GM12874 (cell line): ENCODE results near the gene FOXRED1.

ENCODE experiments used
- CTCF ChIP-seq: IDR thresholded peaks from 2 replicates; pipeline ENCODE4 v1.5.1; 2011; ENCODE audit warnings: low read depth, mild to moderate bottlenecking, control low read depth, low read length, moderate library complexity; ENCODE audit not compliant: insufficient read depth

FOXRED1 gene

DNA sequence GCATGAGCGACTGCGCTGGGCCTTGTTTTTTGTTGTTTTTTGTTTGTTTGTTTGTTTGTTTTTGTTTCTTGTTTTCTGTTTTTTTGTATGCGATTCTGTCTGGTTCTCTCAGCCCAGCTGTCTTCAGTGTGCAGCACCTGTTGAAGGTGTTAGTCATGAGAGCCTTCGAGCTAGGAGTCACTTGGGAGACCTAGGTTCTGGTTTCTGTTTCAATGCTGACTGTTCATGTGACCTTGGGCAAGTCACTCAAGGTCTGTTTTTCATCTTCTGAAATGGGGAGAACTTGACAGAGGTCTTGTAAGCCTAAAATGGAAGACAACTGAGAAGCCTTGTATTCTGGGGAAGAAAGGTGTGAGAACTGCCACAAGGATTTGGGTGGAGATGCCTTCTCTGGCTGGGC, 36.7 kb downstream of the FOXRED1 start:
- no peak for TF ChIP-seq CTCF

- TF ChIP-seq CTCF, result peak; percentile 41; the same call in 1 of the 2 replicates
Observed at GRCh38 chr11:126307706-126308105, 38.8 kb downstream of the FOXRED1 start.

GRCh38 chr11:126308271-126308671, 39.3 kb downstream of the FOXRED1 start:
- no peak for TF ChIP-seq CTCF

- TF ChIP-seq CTCF, result peak; percentile 79
Observed at GRCh38 chr11:126310200-126310991, 41.4 kb downstream of the FOXRED1 start.

DNA sequence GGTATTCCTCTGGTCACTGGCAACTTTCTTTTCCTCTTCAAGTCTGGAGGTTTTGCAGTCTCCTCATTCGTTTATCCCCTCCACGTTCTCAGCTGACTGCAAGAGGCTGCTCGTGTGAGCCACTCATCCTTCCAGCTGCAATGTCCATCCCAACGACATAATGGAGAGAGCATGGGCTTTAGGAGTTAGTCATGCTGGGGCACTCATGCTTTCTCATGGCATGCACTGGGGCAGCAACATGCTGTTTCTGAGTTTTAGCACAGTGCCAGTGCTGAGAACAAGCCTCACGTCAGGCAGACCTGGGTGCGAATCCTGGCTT, 42.0 kb downstream of the FOXRED1 start:
- no peak for TF ChIP-seq CTCF

DNA sequence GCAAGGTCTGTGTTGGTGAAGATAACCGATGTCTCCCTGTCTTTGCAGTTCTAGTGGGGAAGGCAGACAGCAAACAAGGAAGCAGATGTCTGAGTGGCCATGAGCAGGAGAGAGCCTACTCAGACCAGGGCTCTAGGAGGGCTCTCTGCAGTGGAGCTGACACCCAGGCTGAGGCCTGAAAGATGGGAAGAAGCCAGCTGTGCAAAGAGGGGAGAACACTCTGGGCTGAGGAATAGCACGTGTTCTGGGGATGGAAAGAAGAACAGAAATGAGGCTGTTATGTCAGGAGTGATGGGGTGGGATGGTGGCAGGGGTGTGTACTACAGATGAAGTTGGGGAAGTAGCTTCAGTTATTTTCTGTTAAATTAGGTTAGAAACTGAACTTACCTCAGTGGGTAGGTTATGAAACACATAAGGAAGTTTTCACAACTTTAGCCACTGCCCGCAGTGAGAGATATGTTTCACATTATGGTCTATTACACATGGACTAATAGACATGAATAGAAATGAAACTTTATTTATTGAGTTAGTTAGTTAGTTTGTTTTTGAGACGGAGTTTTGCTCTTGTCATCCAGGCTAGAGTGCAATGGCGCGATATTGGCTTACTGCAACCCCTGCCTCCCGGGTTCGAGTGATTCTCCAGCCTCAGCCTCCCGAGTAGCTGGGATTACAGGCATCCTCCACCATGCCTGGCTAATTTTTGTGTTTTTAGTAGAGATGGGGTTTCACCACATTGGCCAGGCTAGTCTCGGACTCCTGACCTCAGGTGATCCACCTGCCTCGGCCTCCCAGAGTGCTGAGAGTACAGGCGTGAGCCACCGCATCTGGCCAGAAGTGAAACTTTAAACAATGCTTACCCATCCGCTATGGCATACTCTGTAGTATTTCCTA, 42.7 kb downstream of the FOXRED1 start:
- TF ChIP-seq CTCF, result no peak

GRCh38 chr11:126312961-126313360, 44.0 kb downstream of the FOXRED1 start:
- TF ChIP-seq CTCF, result no peak
